DOHH2 (cell line): ENCODE results near the gene RSPH6A.
"Not testable (repeated sequence)": the region's sequence is repeated elsewhere in the genome, so short reads cannot be mapped to it uniquely, and the experiment has no call there.

Experiments
- EZH2phosphoT487 ChIP-seq: fragments of 200-600 bp; sonication (generic); IDR thresholded peaks from 2 replicates; pipeline ENCODE4 v1.6.1; 2017; ENCODE audit warnings: borderline replicate concordance, mild to moderate bottlenecking, antibody characterized with exemption, low read length, moderate library complexity, mixed read lengths
- TF ChIP-seq, protein P1 (sequence below): fragments of 200-600 bp; sonication (generic); IDR thresholded peaks from one replicate; pipeline ENCODE4 v1.5.1; 2014; ENCODE audit warnings: antibody characterized with exemption, mild to moderate bottlenecking, low read depth, low read length; ENCODE audit not compliant: poor library complexity, severe bottlenecking

DNA sequence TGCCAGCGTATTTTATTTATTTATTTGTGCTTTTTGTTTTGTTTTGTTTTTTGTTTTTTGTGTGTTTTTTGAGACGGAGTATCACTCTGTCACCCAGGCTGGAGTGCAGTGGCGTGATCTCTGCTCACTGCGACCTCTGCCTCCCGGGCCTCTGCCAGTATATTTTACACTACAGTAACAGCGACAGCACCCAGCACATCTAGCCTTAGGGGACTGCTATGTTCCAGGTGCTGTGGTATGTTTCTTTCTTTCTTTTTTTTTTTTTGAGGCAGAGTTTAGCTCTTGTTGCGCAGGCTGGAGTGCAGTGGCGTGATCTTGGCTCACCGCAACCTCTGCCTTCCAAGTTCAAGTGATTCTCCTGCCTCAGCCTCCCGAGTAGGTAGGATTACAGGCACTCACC lies 63.6 kb downstream of the RSPH6A start:
- TF ChIP-seq, protein P1, sequence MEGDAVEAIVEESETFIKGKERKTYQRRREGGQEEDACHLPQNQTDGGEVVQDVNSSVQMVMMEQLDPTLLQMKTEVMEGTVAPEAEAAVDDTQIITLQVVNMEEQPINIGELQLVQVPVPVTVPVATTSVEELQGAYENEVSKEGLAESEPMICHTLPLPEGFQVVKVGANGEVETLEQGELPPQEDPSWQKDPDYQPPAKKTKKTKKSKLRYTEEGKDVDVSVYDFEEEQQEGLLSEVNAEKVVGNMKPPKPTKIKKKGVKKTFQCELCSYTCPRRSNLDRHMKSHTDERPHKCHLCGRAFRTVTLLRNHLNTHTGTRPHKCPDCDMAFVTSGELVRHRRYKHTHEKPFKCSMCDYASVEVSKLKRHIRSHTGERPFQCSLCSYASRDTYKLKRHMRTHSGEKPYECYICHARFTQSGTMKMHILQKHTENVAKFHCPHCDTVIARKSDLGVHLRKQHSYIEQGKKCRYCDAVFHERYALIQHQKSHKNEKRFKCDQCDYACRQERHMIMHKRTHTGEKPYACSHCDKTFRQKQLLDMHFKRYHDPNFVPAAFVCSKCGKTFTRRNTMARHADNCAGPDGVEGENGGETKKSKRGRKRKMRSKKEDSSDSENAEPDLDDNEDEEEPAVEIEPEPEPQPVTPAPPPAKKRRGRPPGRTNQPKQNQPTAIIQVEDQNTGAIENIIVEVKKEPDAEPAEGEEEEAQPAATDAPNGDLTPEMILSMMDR, result not testable (repeated sequence)
- not testable (repeated sequence) for TF ChIP-seq EZH2phosphoT487
